ENCODE results near the gene COG6.
A peak's percentile ranks its signal among the peaks of the same experiment; 100 is the strongest.

Gene COG6

DNA sequence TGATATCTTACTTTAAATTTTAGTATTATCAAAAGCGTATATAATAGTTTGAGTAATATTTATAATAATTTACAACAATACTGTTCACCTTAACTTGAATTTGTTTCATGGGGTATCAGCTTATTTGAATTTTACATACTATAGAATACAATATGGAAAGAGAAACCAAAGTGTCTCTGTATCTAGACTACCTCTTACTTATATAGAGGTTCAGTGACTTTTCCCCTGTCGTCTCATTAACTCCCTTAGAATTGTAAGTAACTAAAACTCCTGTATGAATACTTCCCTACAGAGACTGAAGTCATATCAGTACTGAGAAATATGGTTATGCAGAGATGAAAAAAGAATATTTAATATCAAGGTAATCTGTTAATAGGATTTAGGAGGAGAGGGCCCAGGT is 26.8 kb downstream of the COG6 start:
- no peak for DNase-seq

DNA sequence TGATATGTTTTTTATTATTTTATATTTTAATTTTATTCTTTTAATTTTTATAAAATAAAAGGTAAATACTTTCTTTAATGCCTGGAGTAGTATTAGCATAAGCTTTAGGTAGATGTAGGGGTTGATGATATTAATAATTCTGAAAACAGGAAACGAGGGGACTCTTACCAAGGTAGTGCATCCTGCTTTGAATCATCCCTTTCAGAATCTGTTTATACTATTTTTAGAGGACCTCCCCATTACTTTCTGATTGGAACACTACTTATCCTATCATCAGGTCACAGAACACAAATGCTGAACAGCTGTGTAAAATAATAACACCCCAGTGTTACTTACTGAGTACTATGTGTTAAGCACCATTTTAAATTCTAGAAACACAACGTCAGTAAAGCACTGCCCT is 27.3 kb downstream of the COG6 start:
- no peak for DNase-seq

DNA sequence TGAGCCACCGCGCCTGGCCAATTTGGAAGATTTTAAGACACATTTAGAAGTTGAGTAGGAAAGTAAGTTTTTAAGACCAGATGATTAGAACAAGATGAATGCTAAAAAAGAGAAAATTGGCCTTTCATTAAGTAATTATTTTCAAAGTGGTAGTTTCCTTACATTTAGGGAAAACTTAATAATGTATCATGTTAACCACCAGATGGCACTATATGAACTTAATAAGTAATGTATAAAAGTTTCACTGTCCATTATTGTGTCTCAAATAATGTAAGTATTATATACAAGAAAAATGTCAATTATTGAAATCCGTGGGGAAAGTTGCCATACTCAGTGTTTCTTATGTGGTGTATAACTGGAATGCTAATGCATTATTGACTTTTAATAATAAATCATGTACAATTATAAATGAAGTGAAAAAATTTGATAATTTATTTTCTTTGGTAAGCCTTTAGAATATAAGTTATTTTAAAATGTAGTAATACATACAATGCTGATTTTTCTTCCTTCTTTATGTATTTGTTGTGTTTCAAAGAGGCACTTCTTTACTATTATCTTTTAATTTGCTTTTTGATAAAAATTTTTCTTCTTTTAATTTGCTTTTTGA is 29.2 kb downstream of the COG6 start:
- DNase-seq = peak; percentile 48

DNA sequence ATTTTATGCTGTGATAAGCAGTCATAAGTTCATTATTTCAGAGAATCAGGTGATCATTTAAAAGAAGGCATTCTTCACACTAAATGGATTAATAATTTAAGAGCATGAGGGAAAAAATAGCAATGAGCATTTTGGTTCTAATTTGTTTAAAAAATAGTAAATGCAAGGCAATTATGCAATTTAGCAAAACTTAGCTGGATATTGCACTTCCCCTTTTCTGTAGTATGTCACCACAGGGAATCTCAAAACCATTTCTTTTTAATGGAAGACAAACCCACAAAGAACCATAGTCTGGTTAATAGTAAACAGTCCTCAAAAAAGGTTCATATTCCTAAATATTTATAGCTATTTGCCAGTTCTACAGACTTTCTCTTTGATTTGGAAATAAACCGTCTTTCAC is 30.2 kb downstream of the COG6 start:
- no peak for DNase-seq

DNA sequence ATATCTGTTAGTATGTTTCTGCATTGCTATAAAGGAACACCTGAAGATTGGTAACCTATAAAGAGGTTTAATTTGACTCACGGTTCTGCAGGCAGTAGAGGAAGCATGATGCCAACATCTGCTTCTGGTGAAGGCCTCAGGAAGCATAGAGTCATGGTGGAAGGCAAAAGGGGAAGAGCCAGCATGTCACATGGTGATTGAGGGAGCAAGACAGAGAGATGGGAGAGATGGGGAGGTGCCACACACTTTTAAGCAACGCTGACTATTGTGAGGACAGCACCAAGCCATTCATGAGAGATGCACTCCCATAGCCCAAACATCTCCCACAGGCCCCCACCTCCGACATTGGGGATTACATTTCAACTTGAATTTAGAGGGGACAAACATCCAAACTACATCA is 32.8 kb downstream of the COG6 start:
- no peak for DNase-seq

DNA sequence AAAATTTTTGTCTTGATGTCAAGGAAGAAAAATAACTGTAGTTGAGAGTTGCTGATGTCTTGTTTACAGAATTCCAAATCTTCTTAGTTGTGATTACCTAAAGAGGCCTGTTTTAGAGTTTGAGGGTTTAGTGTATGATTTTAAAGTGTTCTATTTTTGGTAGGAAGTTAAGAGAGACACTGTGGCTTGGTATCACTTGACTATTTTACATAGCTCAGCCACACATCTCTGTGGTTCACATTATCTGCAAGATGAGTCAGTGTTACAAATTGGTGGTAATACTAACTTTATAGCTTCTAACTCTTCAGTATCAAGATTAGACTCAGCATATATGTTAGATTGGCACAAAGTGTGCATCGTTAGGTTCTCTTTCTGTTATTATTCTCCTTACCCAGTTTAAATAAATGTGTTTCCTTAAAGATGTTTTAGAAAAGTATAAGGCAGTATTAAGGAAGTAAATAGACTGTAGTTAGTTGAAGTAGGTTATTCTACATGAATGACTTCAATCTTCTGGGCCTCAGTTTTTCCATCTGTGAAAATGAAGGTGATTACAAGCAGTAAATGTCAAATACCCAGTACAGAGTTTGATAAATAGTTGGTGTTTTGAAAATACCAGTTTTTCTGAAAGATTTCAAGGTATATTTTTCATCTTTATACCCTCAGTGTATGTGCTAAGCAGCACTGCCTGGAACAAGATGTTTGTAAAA is 33.4 kb downstream of the COG6 start:
- DNase-seq = peak; percentile 35

DNA sequence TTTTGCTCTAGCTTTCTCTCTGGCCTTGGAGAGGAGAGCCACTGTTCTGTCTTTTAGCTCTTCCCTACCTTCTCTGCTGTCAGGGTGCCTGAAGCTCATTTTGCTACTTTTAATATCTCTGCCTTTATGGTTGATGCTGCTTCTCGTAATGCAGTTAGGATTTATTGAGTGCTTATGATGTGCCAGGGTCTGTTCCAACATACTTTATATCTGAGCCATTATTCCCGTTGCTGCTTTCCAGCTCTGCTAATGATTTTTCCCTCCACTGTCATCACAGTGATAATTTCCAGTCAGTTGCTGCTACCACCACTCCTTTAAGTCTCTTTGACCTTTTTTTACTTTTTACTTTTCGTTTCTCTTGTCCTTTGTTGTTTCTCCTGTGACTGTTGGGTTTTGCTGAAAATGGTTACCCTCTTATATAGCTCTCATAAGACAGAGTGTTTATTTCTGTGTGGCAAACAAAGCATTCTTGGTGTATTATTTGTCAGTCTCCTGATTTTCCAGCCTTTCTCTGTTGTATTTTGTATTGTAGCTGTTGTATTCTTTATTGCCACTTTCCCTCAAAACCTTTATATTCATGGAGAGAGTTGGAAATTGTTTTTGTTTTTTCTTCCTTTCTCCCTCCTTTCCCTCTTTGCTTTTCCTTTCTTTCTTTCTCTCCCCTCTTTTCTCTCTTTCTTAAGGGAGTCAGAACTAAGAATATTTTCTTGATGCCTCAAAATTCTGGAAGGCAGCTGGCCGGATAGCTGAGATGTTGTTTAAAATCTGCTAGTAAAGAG is 37.4 kb downstream of the COG6 start:
- DNase-seq = peak; percentile 59

DNA sequence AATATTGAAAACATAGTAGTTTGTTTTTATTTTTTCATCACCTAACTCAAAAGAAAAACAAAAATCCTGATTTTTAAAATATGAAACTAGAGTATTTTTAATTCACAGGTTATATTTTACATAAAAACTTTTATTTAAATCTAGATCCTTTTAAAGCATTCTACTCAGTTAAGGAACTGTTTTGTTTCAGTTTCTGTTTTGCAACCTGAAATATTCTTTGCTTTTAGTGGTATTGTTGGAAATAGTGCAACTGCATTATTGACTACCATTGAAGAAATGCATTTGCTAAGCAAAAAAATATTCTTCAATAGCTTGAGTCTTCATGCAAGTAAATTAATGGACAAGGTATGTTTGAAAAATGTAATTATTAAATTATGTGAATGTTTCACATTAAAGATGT is 43.8 kb downstream of the COG6 start:
- no peak for DNase-seq

DNA sequence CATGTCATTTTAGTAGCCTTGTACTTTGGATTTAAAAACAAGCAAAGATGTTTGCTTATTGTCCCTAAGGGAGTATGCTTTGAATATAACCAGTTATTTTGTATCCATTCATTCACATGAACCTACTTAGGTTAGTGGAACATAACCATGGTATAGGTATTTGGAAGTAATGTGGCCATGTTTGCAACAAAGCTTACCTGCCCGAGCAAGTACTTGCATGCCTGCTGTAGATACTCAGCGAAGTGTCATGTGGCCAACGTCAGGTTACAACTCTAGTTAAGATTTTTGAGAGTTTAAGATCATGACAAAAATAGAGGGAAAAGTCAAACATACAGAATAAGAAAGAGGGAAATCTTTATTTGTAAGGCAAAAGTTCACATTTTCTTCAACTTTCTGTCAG is 57.2 kb downstream of the COG6 start:
- no peak for DNase-seq

DNA sequence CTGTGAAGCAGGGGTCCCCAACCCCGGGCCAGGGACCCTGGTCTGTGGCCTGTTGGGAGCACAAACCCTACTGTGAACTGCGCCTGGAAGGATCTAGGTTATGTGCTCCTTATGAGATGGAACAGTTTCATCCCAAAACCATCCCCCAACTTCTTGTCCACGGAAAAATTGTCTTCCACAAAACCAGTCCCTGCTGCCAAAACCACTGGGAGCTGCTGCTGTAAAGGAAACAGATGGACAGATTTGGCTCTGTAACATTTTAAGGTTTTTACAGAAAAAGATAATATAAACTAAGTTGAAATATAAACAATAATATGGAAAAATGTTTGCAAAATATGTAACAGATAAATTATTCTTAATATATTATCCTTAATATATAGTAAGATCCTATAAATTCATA is 73.7 kb downstream of the COG6 start:
- peak; percentile 1 for DNase-seq

DNA sequence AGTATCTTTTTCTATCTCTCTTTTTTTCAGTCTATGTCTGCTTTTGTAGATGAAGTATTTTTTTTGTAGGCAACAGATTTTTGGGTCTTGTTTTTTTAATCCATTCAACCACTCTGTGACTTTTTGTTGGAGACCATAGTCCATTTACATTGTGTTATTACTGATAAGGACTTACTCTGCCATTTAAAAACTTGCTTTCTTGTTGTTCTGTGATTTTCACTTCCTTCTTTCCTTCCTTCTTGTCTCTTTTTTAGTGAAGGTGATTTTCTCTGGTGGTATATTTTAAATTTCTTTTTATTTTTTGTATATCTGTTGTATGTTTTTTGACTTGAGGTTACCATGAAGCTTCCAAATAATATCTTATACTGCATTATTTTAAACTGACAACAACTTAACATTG is 79.5 kb downstream of the COG6 start:
- no peak for DNase-seq

DNA sequence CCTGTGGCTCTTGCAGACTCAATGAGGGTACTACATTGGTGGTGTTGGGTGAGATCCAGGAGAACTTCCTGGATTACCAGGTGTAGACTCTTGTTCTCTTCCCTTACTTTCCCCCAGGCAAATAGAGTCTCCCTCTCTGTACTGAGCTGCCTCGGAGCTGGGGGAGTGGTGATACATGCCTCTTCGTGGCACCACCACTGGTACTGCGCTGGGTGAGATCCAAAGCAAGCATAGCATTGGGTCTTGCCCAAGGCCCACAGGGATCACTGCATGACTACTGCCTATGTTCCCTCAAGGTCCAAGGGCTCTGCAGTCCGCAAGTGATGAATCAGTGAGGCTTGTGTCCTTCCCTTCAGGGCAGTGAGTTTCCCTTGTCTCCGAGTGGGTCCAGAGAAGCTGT is 81.6 kb downstream of the COG6 start:
- DNase-seq = no peak

DNA sequence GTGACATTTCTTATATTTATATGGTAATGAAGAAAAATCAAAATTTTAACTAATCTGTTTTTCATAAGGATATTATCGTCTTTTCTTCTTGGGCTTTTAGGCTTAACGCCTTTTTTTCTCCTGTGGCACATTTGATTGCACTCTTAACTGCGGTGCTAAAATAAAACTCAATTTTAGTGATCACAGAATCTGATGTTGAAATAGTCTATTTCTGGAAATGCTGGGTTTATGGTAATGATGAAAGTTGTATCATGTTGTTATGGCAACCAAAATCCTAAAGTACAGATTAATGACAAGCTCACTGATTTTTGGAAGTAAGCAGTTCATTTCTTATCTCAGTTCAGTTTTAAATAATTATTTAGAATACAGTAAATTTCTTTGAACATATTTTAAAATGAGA is 85.3 kb downstream of the COG6 start:
- no peak for DNase-seq

DNA sequence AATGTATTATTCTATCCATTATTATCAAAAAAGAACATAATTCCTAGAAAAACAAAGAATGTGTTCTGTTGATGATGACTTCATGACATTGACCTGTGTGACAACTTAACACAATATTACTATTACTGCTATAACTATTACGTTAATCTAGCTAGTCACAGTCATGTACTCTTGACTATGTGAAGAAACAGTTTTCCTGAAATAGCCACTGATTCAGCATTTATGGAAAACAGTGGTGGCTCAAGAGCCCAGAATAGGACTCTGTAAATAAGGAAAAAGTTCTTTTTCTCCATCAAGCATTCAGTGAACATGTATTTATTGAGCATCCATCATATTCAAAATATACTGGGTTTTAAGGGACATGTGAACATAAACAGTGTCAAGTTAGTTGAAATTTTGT is 93.5 kb downstream of the COG6 start:
- DNase-seq = no peak

DNA sequence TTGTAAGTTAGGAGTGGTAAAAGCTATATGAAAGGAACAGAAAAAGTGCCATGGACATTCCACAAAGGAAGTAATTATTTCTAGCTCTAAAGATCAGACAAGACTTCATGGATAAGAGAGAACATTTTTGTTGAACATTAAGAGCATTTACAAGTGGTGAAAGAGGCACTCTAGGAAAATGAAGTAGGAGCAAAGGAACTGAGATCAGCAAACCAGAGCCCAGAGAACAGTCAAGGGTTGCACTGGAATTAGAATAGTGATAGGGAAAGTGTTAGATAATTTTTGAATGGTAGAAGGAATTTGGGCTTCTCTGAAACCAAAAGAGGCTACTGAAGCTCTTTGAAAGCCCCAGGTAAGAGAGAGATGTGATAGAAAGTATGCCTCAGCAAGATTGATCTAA is 94.1 kb downstream of the COG6 start:
- no peak for DNase-seq

DNA sequence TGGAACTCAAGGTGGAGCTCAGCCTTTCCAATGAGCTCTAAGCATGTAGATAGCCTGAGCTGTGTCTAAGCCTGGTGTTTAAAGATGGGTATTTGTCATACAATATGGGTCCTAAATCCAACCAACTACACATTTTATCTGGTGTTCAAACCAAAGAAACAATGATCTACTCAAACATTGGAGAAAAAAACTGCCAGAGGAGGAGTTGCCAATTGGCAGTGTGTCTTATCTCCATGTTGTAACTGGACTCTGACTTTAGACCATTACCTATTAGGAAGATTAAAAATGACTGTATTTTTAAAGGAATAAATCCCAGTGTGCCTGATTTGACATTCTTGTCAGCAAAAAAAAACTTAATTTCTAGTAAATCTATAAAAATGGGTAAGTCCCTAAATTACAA is 96.3 kb downstream of the COG6 start:
- DNase-seq = no peak

DNA sequence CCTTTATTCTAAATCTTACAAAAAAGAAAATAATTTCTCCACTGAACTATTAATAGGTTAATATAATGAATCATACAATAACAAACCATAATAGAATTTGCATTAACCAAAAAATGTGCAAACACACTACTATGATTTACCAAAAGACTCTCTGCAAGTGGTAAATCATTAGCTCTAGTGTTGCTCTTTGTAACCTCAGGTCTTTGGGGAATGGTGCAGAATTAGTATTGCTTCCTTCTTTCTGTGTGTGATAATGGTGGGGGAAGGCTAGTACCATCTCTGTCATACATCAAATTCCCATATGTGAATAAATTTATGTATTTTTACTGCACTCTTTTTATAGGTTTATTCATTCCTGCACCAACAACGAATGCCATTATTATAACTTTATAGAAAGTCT is 105.1 kb downstream of the COG6 start:
- DNase-seq = peak; percentile 36

DNA sequence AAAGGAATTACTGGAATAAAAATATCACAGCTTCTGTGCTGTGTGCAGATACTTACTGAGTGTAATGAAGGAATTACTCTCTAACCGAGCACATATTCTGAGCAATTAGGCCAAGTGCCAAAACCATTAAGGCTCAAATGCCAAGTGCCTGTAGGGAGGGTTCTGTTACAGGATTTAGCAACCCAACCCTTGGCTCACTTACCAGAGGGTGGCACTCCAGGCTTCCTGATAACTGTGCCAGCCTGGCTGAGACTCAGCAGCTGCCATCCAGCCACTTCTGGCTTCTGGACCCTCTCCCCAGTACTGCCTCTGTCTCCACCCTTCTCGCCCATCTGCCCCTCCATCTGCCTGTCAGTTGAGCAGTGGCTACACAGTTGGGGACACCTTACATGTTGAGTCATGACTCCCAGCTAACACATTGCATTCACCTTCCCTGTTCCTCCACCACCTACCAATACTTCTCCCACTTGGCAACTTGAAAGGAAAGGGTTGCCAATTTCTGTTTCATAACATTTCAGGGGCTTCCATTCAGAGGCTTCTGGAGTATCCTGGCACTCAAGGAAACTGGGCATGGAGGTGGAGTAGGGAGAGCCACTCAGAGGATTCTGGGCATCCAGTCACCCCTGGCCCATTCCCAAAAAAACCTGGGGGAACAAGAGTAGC is 110.5 kb downstream of the COG6 start:
- DNase-seq = peak; percentile 62

DNA sequence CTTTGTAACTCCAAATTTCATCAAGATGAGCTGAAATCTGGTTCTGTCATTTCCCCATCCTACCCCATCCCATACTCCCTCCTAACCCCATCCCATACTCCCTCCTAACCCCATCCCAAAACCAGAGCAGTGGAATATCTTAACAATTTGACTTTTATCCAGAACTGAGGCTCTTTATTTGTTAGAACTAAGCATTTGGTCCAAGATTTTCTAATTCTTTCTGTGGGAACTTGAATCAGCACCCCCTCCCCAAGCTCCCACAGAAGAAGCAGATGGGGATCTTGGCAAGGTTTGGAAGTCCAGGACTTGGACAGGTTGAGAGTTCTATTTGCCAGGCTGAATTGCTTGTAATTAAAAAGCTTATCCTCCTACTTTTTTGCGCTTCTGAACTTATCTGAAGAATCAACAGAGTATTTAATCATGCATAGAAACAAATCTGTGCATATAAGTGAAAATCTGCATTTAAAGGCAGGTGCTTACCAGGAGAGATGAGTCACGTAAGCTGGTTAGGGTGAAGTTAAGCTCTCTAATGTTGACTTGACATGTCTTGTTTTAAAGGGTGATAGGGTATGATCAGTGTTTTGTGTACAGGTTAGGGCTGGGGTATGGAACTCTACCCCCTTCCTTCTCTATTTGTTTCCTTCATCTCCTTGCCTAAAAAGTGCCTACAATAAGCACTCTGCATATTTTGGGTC is 111.1 kb downstream of the COG6 start:
- DNase-seq = no peak

DNA sequence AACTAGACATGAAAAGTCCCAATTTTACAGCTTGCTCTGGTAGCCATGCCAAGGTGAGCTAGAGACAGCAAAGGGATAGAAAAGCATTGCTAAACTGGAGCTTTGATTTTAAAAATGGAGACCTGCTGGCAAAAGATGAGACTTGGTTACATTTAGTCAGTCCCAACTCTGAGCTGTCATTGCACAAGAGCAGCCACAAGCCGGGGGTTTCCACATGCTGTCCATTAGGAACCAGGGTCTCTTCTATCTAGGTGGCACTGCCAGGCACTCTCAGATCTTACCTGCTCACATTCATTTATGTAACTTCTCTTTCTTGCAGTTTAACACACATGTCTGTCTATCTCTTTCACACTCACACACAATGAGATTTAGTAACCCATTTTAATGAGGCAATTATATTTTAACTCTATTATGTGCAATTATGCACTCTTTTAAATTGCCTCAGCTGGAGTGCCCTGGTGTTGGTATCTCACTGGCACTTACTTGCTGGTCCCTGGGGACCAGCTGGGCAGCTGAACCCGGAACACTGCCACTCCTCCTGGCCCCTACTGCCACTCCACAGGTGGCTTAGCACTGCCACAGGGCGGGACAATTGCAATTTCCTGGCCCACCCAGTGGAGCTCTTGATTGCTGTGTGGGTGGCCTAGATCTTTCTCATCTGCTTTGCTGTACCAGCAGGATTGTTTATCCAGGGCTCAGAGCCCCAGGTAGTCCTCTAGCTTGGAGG is 112.5 kb downstream of the COG6 start:
- no peak for DNase-seq

DNA sequence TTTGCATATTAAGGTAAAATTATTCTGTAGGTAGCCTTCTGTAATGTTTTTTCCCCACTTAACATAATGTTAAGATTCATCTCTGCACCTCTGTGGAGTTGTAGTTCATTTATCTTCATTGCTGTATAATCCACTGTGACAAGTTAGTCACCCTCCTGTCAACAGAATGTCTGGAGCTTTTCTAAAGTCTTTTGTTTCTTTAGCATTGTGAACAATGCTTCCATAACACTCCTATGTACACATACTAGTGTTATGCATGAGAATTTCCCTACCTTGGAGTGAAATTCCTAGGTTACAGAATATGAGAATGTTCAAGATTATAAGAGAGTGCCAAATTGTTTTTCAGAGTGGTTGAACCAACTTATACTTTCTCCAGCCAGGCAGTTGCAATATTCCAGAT is 113.5 kb downstream of the COG6 start:
- no peak for DNase-seq

Data from fibroblast of skin of abdomen (primary cell).